Pulmonary artery endothelial cell (primary cell): ENCODE data around the gene OTUD5. TPM values are rescaled to one million over a fixed set of nuclear protein-coding genes. Genes with fewer than 3 reads are reported as not detected.
"Not testable (repeated sequence)": the region's sequence is repeated elsewhere in the genome, so short reads cannot be mapped to it uniquely, and the experiment has no call there.

Source experiments
- DNase-seq: peaks from one replicate; pipeline ENCODE4 v3.0.0-alpha.2; 2011; ENCODE audit warnings: low read depth, low spot score
- total RNA-seq: library from RNA; depleted of rRNA; stranded (reverse); fragments of >200 nt; gene quantifications from 2 replicates; pipeline ENCODE4 v1.2.3, GENCODE V29; 2014

Gene OTUD5
- total RNA-seq, 1 donor from 2014 or later = 30.5 TPM

GRCh38 chrX:48890934-48891401 lies 66.4 kb downstream of the OTUD5 start:
- no peak for DNase-seq

- no peak for DNase-seq
These were observed 67.0 kb downstream of the OTUD5 start for GRCh38 chrX:48890296-48890925.

GRCh38 chrX:48886586-48886985 lies 70.8 kb downstream of the OTUD5 start:
- not testable (repeated sequence) for DNase-seq

- DNase-seq = no peak
These were observed 73.7 kb downstream of the OTUD5 start for GRCh38 chrX:48883729-48884128.

GRCh38 chrX:48876944-48877343 lies 80.5 kb downstream of the OTUD5 start:
- not testable (repeated sequence) for DNase-seq

Other genes starting within 250 kb of the OTUD5 start
- gene GLOD5, start 195.9 kb downstream of the OTUD5 start, total RNA-seq = not detected in 2 replicates
- not detected in 2 replicates for gene GATA1, start 171.0 kb downstream of the OTUD5 start, total RNA-seq
- gene HDAC6, start 155.5 kb downstream of the OTUD5 start, total RNA-seq = 24.7 and 37.7 TPM in 2 replicates
- gene ERAS, start 131.1 kb downstream of the OTUD5 start, total RNA-seq = not detected in 2 replicates
- not detected in 2 replicates for gene PCSK1N, start 122.0 kb downstream of the OTUD5 start, total RNA-seq
- gene TIMM17B, start 59.8 kb downstream of the OTUD5 start, total RNA-seq = 17.7 and 24.6 TPM in 2 replicates
- gene PQBP1, start 59.7 kb downstream of the OTUD5 start, total RNA-seq = 98.2 and 105 TPM in 2 replicates
- 11.6 and 13.5 TPM in 2 replicates for gene SLC35A2, start 46.0 kb downstream of the OTUD5 start, total RNA-seq
- gene PIM2, start 38.6 kb downstream of the OTUD5 start, total RNA-seq = 5.5 and 6.3 TPM in 2 replicates
- 0.13 and 0.32 TPM in 2 replicates for gene KCND1, start 14.2 kb upstream of the OTUD5 start, total RNA-seq
- gene GRIPAP1, start 44.7 kb upstream of the OTUD5 start, total RNA-seq = 22.9 and 30.0 TPM in 2 replicates
- 21.0 and 29.5 TPM in 2 replicates for gene TFE3, start 85.8 kb upstream of the OTUD5 start, total RNA-seq
- gene CCDC120, start 101.4 kb upstream of the OTUD5 start, total RNA-seq = 0.42 and 0.66 TPM in 2 replicates
- 4.4 and 5.9 TPM in 2 replicates for gene PRAF2, start 116.4 kb upstream of the OTUD5 start, total RNA-seq
- 23.3 and 25.5 TPM in 2 replicates for gene WDR45, start 122.3 kb upstream of the OTUD5 start, total RNA-seq
- 27.1 and 29.0 TPM in 2 replicates for gene GPKOW, start 166.1 kb upstream of the OTUD5 start, total RNA-seq
- gene MAGIX, start 205.2 kb upstream of the OTUD5 start, total RNA-seq = 0.59 and 1.2 TPM in 2 replicates
- gene PLP2, start 214.3 kb upstream of the OTUD5 start, total RNA-seq = 20.7 and 22.4 TPM in 2 replicates
- 4.7 and 6.2 TPM in 2 replicates for gene PRICKLE3, start 228.8 kb upstream of the OTUD5 start, total RNA-seq
- 0.13 and 0.14 TPM in 2 replicates for gene SYP, start 242.6 kb upstream of the OTUD5 start, total RNA-seq